ENCODE results near the gene CHKA.

- TF ChIP-seq FOXP2 (optimal IDR thresholded peaks at IDR 0.05; ENCODE audit: control extremely low read depth, extremely low read length, insufficient read depth) (no peak), POLR2AphosphoS5 (IDR thresholded peaks at IDR 0.05; ENCODE audit: borderline replicate concordance, low read depth, low read length) (no peak), EZH2 (IDR thresholded peaks at IDR 0.05) (no peak)
These were observed 5.1 kb downstream of the CHKA start for GRCh38 chr11:68116126-68116525.

Measured in SK-N-MC (cell line).